Measurements from ENCODE around the gene KIRREL3. TPM values are rescaled to one million over a fixed set of nuclear protein-coding genes. Genes with fewer than 3 reads are reported as not detected.

KIRREL3 gene
- total RNA-seq, 1 donor from 2014 or later = not detected

DNA sequence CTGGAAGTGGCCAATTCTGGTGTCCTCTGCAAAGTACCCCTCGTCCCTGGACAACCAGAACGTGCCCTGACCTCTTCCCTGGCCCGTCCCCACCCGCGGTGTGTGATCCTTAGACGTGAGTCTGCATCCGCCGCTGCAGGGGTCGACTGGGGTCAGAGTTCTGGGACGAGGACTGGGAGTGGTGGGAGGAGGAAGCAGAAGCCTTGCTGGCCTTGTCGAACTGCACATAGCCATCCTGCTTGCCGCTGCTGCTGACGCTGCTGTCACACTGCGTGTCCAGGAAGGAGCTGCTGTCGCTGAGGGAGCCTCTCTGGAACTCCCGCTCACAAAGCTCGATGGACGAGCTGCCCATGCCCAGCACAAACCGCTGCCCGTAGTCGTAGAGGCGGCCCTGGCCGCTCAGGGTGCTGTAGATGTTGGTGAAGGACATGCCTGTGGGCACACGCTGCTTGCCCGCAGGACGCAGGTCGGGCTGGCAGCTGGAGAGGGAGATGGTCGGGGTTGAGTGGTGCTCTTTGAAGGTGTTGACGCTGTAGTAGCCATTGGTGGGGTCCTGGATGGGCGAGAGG, 576.0 kb downstream of the KIRREL3 start:
- H3K4me3 ChIP-seq (ENCODE audit: low read depth, low read length) = no peak overlapping the region

DNA sequence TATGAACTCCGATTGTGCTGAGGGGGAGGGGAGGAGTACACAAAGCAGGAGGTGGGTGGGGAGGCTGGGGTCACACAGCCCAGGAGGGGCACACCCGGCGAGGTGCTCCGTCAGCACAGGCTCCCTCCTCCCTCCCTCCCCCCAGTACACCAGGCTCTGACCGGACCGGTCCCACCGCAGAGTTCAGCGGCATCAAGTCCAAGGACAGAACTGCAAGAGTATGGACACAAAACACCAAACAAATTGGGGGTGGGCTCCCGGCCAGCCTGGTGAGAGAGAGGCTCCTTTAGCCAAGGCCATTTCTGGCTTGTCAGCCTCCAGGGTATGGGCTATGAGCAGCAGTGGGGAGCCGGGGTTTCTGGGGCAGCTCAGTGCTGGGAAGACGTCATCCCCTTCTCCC, 576.8 kb downstream of the KIRREL3 start:
- TF ChIP-seq, protein P1, sequence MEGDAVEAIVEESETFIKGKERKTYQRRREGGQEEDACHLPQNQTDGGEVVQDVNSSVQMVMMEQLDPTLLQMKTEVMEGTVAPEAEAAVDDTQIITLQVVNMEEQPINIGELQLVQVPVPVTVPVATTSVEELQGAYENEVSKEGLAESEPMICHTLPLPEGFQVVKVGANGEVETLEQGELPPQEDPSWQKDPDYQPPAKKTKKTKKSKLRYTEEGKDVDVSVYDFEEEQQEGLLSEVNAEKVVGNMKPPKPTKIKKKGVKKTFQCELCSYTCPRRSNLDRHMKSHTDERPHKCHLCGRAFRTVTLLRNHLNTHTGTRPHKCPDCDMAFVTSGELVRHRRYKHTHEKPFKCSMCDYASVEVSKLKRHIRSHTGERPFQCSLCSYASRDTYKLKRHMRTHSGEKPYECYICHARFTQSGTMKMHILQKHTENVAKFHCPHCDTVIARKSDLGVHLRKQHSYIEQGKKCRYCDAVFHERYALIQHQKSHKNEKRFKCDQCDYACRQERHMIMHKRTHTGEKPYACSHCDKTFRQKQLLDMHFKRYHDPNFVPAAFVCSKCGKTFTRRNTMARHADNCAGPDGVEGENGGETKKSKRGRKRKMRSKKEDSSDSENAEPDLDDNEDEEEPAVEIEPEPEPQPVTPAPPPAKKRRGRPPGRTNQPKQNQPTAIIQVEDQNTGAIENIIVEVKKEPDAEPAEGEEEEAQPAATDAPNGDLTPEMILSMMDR (IDR thresholded peaks at IDR 0.05; ENCODE audit: insufficient read depth, low read length, severe bottlenecking) = no peak
- no peaks in the 10 kb centered on the region for H3K27me3 ChIP-seq (ENCODE audit: control insufficient read depth, insufficient read depth, low read length)

More for the DNA sequence above, 576.0 kb downstream of the KIRREL3 start:
- DNase-seq (ENCODE audit: low read depth) (no peak), FAIRE-seq (no peak)
- no peaks in the 10 kb centered on the region for H3K36me3 ChIP-seq (ENCODE audit: control insufficient read depth, insufficient read depth, low read length)
- no peaks in the 10 kb centered on the region for H3K27me3 ChIP-seq (ENCODE audit: control insufficient read depth, insufficient read depth, low read length)
- TF ChIP-seq, protein P1 (IDR thresholded peaks at IDR 0.05; ENCODE audit: insufficient read depth, low read length, severe bottlenecking) = no peak

DNA sequence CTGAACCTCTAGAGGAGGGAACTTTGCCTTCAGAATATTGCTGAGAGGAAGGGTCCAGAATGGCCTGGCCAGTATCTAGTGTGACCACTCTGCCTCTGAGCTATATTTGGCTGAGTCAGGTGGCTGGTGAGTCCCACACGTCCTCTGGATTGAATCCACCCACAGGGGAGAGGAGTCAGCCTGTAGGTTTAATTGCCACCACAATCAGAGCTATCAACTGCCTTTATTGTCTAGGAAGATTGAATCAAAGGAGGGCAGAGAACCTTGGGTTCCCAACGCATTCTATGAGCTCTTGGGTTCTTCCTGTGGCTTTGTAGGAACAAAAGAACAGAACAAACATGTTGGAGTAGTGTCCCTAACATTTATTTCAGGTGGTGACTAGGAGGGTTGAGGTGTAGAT, 577.4 kb downstream of the KIRREL3 start:
- DNase-seq (ENCODE audit: low read depth) = no peak
- H3K27me3 ChIP-seq (ENCODE audit: control insufficient read depth, insufficient read depth, low read length) = no peaks in the 10 kb centered on the region
- H3K4me3 ChIP-seq (ENCODE audit: low read depth, low read length) = no peak overlapping the region
- no peaks in the 10 kb centered on the region for H3K36me3 ChIP-seq (ENCODE audit: control insufficient read depth, insufficient read depth, low read length)
- TF ChIP-seq, protein P1 (IDR thresholded peaks at IDR 0.05; ENCODE audit: insufficient read depth, low read length, severe bottlenecking) = no peak
- no peak for FAIRE-seq

More for the DNA sequence above, 576.8 kb downstream of the KIRREL3 start:
- FAIRE-seq (no peak), DNase-seq (ENCODE audit: low read depth) (no peak)
- H3K4me3 ChIP-seq (ENCODE audit: low read depth, low read length) = no peak overlapping the region
- no peaks in the 10 kb centered on the region for H3K36me3 ChIP-seq (ENCODE audit: control insufficient read depth, insufficient read depth, low read length)

DNA sequence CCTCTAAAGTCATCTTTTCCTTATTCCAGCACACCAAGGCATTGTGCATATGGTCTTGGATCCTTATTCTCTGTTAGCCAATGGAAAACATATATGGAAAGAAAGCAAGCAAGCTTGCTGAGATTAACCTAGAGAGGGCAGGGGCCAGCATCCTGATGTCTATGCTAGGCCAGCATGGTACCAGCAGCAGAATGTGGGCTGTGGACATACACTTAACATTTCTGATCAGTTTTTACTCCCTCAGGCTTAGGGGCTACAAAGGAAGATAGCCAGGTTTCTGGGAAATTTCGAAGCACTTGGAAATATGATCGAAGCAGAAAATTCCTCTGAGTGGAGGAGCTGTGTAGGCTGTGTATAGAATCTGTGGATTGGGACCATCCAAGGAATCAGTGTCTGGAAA, 578.1 kb downstream of the KIRREL3 start:
- no peak for DNase-seq (ENCODE audit: low read depth)
- Histone ChIP-seq H3K4me3 (ENCODE audit: low read depth, low read length) (no peak overlapping the region), H3K27me3 (ENCODE audit: control insufficient read depth, insufficient read depth, low read length) (no peaks in the 10 kb centered on the region), H3K36me3 (ENCODE audit: control insufficient read depth, insufficient read depth, low read length) (no peaks in the 10 kb centered on the region)
- FAIRE-seq = no peak
- TF ChIP-seq, protein P1 (IDR thresholded peaks at IDR 0.05; ENCODE audit: insufficient read depth, low read length, severe bottlenecking) = no peak

DNA sequence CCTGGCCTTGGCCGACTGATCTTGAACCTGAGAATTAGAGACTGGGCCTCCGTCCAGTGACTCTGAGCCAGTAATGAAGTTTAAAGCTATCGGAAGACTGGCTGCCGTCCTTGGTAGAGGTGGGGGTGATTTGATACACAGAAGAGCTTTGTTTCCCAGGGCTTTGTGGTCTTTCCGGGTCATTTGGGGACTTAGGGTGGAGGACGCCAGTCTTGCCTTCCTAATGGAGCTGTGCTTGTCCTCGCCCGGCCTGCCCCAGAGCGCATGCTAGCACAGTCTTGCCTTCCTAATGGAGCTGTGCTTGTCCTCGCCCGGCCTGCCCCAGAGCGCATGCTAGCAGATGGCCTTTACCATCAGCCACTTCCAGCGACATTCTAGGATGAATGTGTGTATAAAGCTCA, 579.3 kb downstream of the KIRREL3 start:
- H3K4me3 ChIP-seq (ENCODE audit: low read depth, low read length) = no peak overlapping the region
- no peak for FAIRE-seq
- TF ChIP-seq, protein P1 (IDR thresholded peaks at IDR 0.05; ENCODE audit: insufficient read depth, low read length, severe bottlenecking) = no peak
- H3K27me3 ChIP-seq (ENCODE audit: control insufficient read depth, insufficient read depth, low read length) = no peaks in the 10 kb centered on the region
- no peak for DNase-seq (ENCODE audit: low read depth)
- no peaks in the 10 kb centered on the region for H3K36me3 ChIP-seq (ENCODE audit: control insufficient read depth, insufficient read depth, low read length)

DNA sequence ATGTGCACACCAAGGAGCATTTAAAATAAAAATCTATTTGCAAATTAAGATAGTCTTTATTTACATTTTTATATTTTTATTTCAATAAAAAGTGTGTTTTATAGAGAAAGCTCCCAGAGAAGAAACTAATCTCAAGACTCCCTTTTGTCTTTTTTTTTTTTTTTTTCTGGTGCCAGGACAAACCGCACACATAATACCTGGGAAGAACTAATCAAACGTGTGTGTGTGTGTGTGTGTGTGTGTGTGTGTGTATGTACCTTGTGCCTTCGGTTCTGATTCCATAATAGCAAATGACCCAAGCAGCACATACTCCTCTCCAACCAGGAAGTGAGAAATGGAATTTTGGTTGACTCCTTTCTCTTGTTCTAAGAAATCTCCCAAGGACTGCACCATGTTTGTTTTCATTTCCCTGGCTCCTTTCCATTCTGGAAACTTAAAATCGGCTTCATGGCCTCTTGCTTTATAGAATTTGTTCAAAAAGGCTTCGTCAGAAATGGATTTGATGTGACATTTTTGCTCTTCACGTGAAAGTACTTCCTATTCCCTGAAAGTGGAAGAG, 579.8 kb downstream of the KIRREL3 start:
- TF ChIP-seq, protein P1 (IDR thresholded peaks at IDR 0.05; ENCODE audit: insufficient read depth, low read length, severe bottlenecking) = no peak
- Histone ChIP-seq H3K4me3 (ENCODE audit: low read depth, low read length) (no peak overlapping the region), H3K27me3 (ENCODE audit: control insufficient read depth, insufficient read depth, low read length) (no peaks in the 10 kb centered on the region), H3K36me3 (ENCODE audit: control insufficient read depth, insufficient read depth, low read length) (no peaks in the 10 kb centered on the region)
- DNase-seq (ENCODE audit: low read depth) = no peak
- no peak for FAIRE-seq

Data from bronchial epithelial cell (primary cell).